IPS-11a (cell line): ENCODE data around the gene LCORL.
A peak's percentile ranks its signal among the peaks of the same experiment; 100 is the strongest.
"Not testable (repeated sequence)": the region's sequence is repeated elsewhere in the genome, so short reads cannot be mapped to it uniquely, and the experiment has no call there.

Experiments
- H3K4me3 ChIP-seq: one replicate; pipeline ENCODE4 v1.5.1; 2013; ENCODE audit warnings: low read depth, low read length, control low read depth

Gene LCORL

DNA sequence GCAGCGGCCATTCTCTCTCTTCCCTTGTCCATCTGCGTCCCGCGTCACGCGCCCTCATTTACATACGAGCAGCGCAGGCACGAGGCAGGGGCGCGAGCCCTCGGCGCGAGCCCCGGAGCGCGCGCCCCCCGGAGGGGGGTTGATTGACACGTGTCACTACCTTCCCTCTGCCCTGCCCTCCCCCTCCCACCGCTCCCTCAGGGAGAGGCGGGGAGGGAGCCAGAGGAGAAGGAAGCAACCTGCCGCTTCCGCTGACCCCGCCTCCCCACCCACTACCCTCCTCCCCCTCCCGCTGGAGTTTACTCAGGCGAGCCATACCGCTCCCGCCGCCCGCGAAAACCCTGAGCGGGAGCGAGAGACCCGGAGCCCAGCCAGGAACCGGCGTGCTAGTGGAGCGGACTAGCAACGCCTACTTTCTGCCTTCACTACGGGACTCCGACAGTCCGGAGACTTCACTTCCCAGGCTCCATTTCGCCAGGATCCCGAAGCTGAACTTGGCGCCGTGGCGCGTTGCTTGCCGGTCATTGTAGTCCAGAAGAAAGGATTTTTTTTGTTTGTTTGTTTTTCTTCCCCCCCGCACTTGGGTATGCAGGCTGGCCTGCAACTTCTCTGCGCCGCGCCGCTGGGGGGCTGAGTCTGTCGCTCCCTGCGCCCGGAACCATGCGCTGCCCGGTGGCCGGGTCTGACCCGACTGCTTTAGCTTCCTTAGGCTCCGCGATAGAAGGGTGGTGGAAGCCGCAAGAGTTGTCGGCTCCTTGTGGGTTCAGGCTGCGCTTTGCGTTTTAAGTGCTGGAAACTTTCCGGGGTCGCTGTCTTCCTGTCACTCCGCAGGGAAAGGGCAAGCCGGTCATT, at the start of gene LCORL:
Gene LCORL, minus strand, starts transcription at position 36 of the 852 bp plus-strand sequence. Its CDS starts 4 bp downstream, at position 32.
- peak within 1 kb of the TSS; percentile 74 for H3K4me3 ChIP-seq

DNA sequence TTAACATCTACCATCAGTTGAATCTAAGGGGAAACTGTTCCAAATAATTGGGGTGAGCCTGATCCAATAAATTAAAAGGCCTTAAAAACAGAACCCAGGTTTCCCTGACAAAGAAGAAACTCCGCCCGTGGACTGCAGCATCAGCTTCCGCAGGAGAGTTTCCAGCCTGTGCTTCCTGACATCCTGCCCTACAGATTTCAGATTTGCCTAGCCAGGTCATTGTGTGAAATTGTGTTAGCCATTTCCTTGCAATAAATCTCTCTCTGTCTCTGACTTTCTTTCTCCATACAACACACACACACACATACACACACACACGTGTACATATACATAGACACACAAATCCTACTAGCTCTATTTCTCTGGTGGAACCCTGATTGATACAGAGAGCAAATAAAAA, 48.3 kb upstream of the LCORL start:
- H3K4me3 ChIP-seq = no peak overlapping the region

DNA sequence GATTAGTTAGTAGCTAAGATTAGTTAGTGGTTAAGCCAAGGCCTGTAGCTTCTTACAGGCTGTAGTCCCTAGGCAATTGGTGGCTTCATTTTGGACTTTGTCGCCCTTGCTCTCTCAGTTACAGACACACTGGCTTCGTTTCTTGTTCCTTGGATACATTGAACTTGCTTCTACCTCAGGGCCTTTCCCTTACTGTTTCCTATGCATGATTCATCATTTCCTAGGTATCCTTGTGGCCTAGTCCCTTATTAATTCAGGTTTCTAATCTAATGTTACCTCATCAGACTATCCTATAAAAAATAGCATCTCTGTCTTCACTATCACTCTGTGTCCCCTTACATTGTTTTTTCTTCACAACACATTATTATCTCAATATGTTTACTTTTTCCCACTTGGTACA, 45.5 kb upstream of the LCORL start:
- no peak overlapping the region for H3K4me3 ChIP-seq

DNA sequence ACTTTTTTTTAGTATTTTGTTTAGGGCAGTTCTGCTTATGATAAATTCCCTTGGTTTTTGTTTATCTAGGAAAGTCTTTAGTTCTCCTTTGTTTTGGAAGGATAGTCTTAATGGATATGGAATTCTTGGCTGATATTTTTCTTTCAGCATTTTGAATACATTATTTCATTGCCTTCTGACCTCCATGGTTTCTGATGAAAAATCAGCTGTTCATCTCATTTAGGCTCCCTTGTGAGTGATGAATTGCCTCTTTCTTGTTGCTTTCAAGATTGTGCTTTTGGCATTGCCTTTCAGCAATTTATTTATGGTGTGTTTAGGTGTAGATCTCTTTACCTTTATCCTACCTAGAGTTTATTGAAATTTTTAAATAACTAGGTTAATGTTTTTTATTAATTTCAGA, 41.5 kb upstream of the LCORL start:
- H3K4me3 ChIP-seq = no peak overlapping the region

DNA sequence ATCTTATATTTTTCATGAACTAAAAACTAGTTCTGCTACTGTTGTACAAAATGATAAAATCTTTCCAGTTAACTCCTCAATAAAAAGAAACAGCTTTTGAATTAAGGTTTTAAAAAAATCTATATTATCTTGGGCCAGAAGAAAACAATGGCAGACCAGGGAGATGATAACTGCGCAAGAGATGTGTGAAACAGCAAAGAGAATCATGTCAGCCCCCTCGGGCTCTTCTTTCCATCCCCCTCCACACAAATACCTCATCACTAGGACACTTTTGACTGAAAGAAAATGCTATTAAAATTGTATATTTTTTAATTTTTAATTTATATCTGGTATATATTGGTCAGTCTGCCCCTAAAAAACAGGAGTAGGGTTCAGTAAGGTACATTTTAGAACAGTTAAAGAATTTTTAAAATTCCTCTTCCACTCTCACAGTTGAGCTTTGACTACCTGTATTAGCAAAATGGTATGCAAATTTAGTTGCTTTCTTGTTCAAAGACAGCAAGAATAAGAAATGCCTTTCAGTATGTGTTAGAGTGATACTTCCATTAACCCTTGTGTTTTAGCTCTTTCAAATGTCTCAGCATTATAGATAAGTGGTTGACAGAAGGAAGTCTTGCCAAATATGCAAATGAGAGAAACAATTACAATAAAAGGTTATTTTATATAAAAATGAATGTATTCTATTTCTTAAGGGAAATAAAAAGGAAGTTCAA, 36.4 kb upstream of the LCORL start:
- no peak overlapping the region for H3K4me3 ChIP-seq

DNA sequence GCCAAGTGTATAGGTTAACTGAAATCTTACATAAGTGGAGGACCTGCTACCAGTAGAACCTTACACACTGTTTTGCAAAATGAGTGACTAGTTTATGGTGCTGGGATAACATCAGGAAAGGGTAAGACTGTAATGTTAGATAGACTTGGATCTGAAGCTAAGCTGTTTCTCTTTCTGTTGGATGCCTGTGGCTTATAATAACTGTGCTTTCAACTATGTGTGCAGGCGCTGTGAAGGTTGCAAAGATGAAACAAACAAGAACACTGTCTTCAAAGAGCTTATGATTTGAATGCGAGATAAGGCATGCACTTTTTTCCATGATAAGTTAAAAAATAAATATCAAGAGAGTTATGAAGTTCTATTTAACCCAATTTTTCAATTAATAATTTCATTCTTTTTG, 34.5 kb upstream of the LCORL start:
- H3K4me3 ChIP-seq = no peak overlapping the region

DNA sequence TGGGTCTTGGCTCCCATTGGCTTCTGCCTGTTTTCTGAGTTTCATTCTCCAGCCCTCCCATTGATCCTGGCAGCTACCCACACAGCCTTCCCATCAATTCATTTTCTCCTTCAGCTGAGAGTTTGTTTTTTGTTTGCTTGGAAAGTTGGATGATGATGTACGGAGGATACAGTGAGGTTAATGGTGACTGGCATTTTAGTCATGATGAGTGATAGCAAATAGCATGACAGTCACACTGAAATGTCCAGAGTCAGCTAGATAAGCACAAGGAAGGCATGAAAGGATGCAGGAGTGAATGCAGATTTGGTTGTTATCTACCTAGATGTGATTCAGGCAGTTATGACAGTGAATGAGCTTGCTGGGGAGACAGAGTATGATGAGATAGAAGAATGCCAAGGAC, 30.6 kb upstream of the LCORL start:
- H3K4me3 ChIP-seq = no peak overlapping the region

GRCh38 chr4:18051281-18051680, 29.7 kb upstream of the LCORL start:
- H3K4me3 ChIP-seq = no peak overlapping the region

- no peak overlapping the region for H3K4me3 ChIP-seq
Measured at GRCh38 chr4:18050448-18050847, 28.9 kb upstream of the LCORL start.

DNA sequence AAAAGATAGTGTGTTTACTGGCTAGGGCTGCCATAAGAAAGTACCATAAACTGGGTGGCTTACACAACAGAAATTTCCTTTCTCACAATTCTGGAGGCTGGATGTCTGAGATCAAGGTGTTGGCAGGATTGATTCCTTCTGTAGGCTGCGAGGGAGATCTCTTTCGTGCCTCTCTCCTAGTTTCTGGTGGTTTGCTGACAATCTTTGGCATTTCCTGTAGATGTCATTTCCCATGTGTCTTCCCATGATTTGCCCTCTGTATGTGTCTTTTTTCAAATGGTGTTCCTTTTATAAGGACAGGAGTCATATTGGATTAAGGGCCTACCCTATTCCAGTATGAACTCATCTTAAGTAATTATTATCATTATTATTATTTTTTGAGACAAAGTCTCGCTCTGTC, 27.9 kb upstream of the LCORL start:
- no peak overlapping the region for H3K4me3 ChIP-seq

DNA sequence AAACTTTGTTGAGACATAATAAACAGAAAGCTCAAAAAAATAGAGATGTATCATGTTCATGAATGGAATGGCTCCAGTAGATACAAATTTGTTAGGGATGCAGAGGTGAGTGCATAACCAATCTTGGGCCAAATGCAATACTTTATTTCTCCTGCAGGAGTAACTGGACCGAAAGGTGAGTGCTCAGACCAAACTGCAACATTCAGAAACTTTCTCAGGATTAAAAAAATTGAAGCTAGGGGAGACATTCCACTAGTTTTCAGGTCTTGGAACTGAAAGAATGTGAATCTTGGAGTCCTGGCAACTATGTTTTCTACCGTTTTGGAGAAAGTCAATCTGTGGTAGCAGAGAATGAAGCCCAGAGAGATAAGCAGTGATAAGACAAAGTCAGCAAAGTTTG, 21.2 kb upstream of the LCORL start:
- H3K4me3 ChIP-seq = no peak overlapping the region

DNA sequence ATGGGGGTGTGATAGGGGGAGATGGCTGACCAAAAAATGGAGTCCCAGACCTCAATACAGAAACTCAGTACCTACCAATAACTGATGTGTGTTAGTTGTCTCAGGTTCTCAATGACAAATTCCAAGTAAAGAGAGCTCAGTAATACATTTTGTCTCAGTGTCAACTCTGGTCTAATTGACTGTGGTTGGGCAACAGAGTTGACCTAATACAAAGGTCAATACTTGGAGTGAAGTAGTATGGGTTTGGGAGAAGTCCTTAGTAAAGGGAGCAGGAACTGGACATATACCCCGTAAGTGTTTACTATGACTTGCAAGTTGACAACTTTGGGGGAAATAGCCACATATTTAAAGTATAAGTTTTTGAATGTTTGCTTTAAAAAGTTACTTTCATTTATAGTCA, 20.5 kb upstream of the LCORL start:
- H3K4me3 ChIP-seq = no peak overlapping the region

GRCh38 chr4:18041114-18041513, 19.6 kb upstream of the LCORL start:
- no peak overlapping the region for H3K4me3 ChIP-seq

GRCh38 chr4:18039113-18039512, 17.6 kb upstream of the LCORL start:
- no peak overlapping the region for H3K4me3 ChIP-seq

DNA sequence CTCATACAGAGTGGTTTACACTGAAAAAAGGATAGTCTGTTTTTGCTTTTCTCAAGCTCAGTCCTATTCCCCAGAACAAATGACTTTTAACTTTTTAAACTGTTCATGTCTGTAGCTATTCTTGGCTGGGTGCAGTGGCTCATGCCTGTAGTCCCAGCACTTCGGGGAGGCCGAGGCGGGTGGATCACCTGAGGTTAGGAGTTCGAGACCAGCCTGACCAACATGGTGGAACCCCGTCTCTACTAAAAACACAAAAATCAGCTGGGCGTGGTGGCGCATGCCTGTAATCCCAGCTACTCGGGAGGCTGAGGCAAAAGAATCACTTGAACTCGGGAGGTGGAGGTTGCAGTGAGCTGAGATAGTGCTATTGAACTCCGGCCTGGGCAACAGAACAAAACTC, 14.8 kb upstream of the LCORL start:
- H3K4me3 ChIP-seq = not testable (repeated sequence)

GRCh38 chr4:18034099-18034498, 12.5 kb upstream of the LCORL start:
- H3K4me3 ChIP-seq = no peak overlapping the region

DNA sequence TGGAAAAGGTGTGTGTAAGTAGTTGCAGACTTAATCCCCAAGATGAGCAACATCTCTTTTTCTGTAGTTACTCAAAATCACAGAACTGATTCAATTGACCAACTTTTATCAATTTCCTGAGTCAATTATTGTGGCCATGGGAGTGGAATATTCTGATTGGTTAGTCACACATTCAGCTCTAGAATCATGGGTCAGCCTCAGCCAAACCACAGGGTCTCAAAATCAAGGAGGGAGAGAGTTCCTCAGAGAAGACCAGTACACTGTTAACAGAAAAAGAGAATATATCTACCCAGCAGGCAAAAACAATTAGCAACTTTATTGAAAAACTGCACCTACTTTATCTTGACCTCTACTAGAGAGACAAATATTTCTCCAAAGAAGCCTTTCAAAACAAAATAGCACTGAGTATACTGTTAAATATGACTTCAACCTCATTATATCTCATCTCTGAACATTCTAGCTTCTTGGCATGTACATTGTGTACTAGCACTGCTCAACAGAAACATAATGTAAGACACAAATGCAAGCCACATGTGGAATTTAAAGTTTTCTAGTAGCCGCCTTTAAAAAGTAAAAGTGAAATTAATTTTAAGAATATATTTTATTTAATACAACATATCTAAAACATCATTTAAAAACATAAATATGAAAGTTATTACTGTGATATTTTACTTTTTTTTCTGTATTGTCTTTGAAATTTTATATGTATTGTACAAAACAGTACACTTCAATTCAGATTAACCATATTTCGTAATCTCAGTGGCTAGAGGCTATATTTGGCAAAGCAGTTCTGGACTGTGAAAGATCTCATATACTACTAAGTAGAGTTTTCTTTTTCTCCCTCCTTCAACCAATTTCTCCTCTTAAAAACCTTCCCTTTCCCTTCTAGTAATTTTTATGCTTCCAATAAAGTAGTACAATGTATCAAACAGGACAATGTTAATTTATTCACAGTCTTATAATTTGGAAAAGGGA, 11.8 kb upstream of the LCORL start:
- no peak overlapping the region for H3K4me3 ChIP-seq

DNA sequence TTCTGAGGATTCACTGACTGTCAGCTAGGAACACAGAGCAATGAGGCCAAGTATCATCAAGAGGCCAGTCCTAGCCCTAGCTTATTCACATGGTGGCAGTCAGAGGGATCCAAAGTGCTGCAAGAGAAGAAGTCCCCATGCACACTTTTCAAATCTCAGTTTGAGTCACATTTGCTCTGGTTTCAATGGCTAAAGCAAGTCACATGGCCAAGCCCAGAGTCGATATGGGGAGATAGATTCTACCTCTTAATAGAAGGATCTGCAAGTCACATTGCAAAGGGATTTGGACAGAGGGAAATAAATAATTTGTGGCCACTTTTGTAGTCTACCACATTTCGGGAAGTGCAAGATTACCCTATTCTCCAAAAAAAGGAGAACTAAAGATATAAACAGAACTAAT, 3.7 kb upstream of the LCORL start:
- no peak overlapping the region for H3K4me3 ChIP-seq

DNA sequence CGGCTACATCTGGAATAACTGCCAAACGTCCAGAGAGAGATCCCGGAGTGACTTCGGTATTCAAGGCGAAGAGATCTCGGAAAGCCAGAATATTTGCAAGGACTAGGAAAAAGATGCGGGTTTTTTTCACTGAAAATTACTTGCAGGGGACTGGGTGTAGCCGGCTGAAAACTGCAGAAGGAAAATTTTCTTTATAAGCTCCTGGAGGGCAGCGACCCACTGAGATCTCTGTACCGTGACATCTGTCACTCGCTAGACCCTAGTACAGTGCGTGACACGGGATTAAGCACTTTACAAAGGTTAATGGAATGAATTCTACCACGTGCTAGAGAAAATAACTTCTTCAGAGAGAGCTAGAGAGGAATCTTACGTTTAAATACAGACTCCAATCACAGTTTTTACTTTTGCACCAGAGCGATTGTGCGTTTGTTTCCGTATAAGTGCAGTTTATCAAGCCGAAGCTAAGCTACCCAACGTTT, 1.1 kb upstream of the LCORL start:
- peak overlapping the region; percentile 74 for H3K4me3 ChIP-seq

DNA sequence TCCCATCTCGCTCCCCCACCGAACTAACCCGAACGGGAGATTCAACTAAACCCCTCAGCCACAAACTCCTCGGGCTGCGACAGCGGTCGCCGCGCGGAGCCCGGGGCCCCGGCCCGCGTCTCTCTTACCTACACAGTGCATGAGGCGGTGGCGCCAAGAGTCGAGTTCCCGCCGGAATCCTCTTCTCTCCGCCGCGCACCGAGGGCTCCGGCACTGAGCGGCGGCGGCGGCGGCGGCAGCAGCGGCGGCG, 160 bp downstream of the LCORL start:
- H3K4me3 ChIP-seq = peak overlapping the region; percentile 74
